GM12864 (cell line): ENCODE results near the gene CHST1.

Source experiments
- DNase-seq: peaks from one replicate; pipeline ENCODE4 v3.0.0-alpha.2; 2011; ENCODE audit warnings: low read depth
- H3K4me3 ChIP-seq: 2 replicates; pipeline ENCODE4 v1.5.1; 2011; ENCODE audit warnings: mild to moderate bottlenecking, low read depth, low read length, control low read depth
- CTCF ChIP-seq: IDR thresholded peaks from 2 replicates; pipeline ENCODE4 v1.5.1; 2011; ENCODE audit warnings: low read depth, mild to moderate bottlenecking, moderate library complexity, low read length, control low read depth, inconsistent platforms; ENCODE audit errors: missing control alignments

The CHST1 gene

GRCh38 chr11:45675646-45676045 is 10.2 kb upstream of the CHST1 start:
- no peak for DNase-seq
- H3K4me3 ChIP-seq: no peak overlapping the region
- no peak for TF ChIP-seq CTCF

GRCh38 chr11:45674481-45675190 is 9.2 kb upstream of the CHST1 start:
- H3K4me3 ChIP-seq: no peak overlapping the region
- no peak for DNase-seq
- TF ChIP-seq CTCF: no peak

GRCh38 chr11:45673441-45673840 is 8.0 kb upstream of the CHST1 start:
- no peak for TF ChIP-seq CTCF
- DNase-seq: no peak
- no peak overlapping the region for H3K4me3 ChIP-seq

- DNase-seq: no peak
- no peak for TF ChIP-seq CTCF
- no peak overlapping the region for H3K4me3 ChIP-seq
Measured at GRCh38 chr11:45672593-45672992, 7.2 kb upstream of the CHST1 start.

GRCh38 chr11:45671246-45672171 is 6.1 kb upstream of the CHST1 start:
- no peak for DNase-seq
- no peak for TF ChIP-seq CTCF
- H3K4me3 ChIP-seq: no peak overlapping the region

GRCh38 chr11:45670386-45671135 is 5.1 kb upstream of the CHST1 start:
- no peak overlapping the region for H3K4me3 ChIP-seq
- no peak for TF ChIP-seq CTCF
- no peak for DNase-seq
